ENCODE data around the gene RPUSD4. TPM values are rescaled to one million over a fixed set of nuclear protein-coding genes. Genes with fewer than 3 reads are reported as not detected.

RPUSD4 gene
- total RNA-seq, 1 donor from 2014 or later: 58.2 TPM

DNA sequence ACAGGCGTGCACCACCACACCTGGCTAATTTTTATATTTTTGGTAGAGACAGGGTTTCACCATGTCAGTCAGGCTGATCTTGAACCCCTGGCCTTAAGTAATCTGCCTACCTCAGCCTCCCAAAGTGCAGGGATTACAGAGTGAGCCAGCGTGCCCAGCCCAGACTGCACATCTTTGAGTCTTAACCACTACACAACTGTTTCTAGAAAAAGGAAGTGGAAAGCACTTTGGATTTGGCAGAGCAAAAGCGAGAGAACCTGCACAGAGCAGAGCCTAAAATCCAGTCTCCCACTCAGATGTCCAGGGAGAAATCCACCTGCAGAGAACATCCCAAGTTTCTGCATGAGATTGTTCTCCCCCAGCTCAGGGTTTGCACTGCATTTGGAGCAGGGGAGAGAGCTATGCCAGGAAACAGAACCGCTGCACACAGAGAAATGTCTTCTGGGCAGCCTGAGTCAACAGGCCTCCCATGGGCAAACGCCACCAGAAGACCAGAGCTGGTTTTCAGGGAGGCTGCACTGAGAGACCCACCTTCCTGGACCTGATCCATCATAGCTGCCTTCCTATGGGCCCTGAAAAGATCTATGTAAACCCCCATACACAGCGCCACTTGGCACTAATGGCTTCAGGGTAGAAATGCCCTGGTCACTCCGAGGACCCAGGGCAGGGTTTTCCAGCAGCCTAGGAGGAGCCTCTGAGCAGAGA lies 54.0 kb downstream of the RPUSD4 start:
- ChIA-PET POLR2A (no interaction called here), CTCF (no interaction called here)
- TF ChIP-seq, protein P1, sequence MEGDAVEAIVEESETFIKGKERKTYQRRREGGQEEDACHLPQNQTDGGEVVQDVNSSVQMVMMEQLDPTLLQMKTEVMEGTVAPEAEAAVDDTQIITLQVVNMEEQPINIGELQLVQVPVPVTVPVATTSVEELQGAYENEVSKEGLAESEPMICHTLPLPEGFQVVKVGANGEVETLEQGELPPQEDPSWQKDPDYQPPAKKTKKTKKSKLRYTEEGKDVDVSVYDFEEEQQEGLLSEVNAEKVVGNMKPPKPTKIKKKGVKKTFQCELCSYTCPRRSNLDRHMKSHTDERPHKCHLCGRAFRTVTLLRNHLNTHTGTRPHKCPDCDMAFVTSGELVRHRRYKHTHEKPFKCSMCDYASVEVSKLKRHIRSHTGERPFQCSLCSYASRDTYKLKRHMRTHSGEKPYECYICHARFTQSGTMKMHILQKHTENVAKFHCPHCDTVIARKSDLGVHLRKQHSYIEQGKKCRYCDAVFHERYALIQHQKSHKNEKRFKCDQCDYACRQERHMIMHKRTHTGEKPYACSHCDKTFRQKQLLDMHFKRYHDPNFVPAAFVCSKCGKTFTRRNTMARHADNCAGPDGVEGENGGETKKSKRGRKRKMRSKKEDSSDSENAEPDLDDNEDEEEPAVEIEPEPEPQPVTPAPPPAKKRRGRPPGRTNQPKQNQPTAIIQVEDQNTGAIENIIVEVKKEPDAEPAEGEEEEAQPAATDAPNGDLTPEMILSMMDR (IDR thresholded peaks at IDR 0.05): no peak
- Mint-ChIP-seq H3K4me1 (no peaks in the 10 kb centered on the region), H3K36me3 (ENCODE audit: low read depth) (no peaks in the 10 kb centered on the region), H3K27ac (no peak overlapping the region), H3K4me3 (no peak overlapping the region), H3K9me3 (peaks cover 1% of the 10 kb centered on the region), H3K27me3 (no peaks in the 10 kb centered on the region)
- intact Hi-C loops (cut with micrococcal nuclease): no loop called here
- ATAC-seq (ENCODE audit: low read depth) (no peak), DNase-seq (no peak)

DNA sequence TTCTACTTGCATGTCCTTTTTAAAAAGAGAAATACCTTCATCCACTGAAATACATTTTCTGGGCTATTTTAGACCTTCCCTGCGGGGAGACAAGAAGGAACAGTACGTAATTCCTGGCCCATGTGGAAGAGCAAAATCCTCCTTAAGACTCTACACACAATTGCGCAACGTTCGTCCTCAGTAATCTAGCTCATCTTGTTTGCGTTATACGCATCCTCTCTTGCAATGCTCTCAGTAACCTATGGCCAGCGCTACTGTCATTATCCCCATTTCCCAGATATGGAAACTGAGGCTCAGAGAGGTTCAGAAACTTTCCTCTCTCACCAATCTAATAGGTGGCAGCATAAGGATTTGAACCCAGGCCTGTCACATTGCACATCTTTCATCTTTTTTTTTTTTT lies 54.6 kb downstream of the RPUSD4 start:
- DNase-seq: no peak
- H3K27me3 Mint-ChIP-seq: peaks cover 2% of the 10 kb centered on the region
- H3K36me3 Mint-ChIP-seq (ENCODE audit: low read depth): no peaks in the 10 kb centered on the region
- no peak overlapping the region for H3K27ac Mint-ChIP-seq
- no peak overlapping the region for H3K4me3 Mint-ChIP-seq
- no peak for ATAC-seq (ENCODE audit: low read depth)
- H3K9me3 Mint-ChIP-seq: peaks cover 7% of the 10 kb centered on the region
- no peaks in the 10 kb centered on the region for H3K4me1 Mint-ChIP-seq
- ChIA-PET POLR2A (no interaction called here), CTCF (no interaction called here)
- TF ChIP-seq, protein P1 (IDR thresholded peaks at IDR 0.05): no peak
- intact Hi-C loops (cut with micrococcal nuclease): no loop called here

DNA sequence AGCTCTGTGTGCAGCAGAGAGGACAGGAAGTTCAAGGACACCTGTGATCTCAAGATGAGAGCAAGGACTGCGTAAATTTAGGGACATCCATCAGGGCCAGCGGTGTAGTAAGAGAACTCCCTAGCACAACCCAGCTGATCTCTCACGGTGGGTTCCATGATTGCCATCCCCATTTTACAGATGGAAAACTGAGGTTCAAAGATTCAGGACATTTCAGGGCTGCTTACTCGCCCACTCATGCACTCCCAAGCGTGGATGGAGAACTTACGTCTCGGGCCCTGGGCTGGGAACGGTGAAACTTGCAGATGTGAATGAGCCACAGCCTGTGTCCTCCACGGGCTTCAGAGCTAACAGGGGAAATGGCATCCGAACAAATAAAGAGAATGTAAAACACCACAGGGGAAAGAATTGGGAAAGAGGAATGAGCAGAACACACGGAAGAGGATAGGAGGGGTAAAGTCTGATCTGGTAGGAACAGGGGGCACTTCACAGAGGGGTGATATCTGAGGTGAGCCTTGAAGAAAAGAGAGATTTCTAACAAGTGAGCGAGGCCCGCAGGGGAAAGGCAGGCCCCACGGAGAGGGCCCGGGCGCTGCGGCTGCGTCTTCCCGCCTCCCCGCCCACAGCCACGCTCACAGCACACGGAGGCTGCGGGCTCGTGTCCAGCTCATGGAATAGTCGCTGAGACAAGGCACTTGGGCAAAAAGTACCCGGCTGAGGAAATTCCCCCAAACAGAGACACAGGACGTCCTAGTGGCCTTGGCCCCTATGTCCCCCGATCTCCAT lies 55.9 kb downstream of the RPUSD4 start:
- POLR2A ChIA-PET: no interaction called here
- intact Hi-C loops (cut with micrococcal nuclease): no loop called here
- ATAC-seq (ENCODE audit: low read depth): no peak

DNA sequence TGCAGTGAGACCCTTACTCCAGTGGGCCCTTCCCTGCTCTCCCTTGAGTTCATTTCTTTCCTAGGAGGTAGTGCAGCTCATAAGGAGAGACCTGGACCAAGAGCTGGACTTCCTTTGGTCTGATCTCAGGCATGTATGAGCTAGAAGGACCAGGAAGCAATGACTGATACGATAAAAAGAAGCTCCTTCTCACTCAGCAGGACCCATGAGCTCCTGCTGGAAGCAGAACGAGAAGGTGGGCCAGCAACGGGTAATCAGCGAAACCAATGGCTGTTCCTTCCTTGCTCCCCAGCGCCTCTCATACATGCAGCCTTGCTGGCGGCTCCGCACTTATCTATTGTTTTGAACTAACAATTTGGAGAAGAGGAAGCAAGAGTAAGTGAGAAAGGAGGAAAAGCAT lies 56.8 kb downstream of the RPUSD4 start:
- ATAC-seq (ENCODE audit: low read depth) (no peak), DNase-seq (no peak)
- no peak overlapping the region for H3K4me3 Mint-ChIP-seq
- no peak overlapping the region for H3K27ac Mint-ChIP-seq
- TF ChIP-seq, protein P1 (IDR thresholded peaks at IDR 0.05): no peak
- H3K27me3 Mint-ChIP-seq: peaks cover 12% of the 10 kb centered on the region
- H3K4me1 Mint-ChIP-seq: no peaks in the 10 kb centered on the region
- intact Hi-C loops (cut with micrococcal nuclease): no loop called here
- H3K9me3 Mint-ChIP-seq: peaks cover 13% of the 10 kb centered on the region
- no peaks in the 10 kb centered on the region for H3K36me3 Mint-ChIP-seq (ENCODE audit: low read depth)
- ChIA-PET POLR2A (no interaction called here), CTCF (no interaction called here)

More for the DNA sequence above, 55.9 kb downstream of the RPUSD4 start:
- CTCF ChIA-PET: no interaction called here
- Mint-ChIP-seq H3K36me3 (ENCODE audit: low read depth) (no peaks in the 10 kb centered on the region), H3K4me3 (no peak overlapping the region), H3K4me1 (no peaks in the 10 kb centered on the region), H3K27me3 (peaks cover 8% of the 10 kb centered on the region), H3K27ac (no peak overlapping the region), H3K9me3 (peaks cover 13% of the 10 kb centered on the region)
- TF ChIP-seq, protein P1 (IDR thresholded peaks at IDR 0.05): no peak
- no peak for DNase-seq

DNA sequence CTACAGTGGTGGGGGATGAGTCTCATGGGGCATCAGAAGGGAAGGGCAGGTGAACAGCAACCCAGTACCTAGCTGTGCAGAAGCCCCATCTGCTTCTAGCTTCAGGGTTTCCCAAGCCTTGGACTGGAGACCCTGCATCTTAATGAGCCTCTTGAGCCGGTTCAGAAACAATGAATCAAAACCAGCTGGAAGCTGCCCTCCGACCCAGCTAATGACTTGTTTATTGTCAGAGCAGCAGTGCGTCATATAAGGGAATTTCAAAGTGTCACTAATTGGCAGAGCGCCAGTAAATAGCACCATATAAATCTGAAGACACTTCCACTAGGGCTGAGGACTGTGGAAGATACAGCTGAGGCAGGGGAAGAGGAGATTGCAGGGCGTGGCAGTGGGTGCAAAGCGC lies 57.5 kb downstream of the RPUSD4 start:
- CTCF ChIA-PET: no interaction called here
- Mint-ChIP-seq H3K27ac (no peak overlapping the region), H3K9me3 (peaks cover 13% of the 10 kb centered on the region), H3K27me3 (peaks cover 19% of the 10 kb centered on the region), H3K36me3 (ENCODE audit: low read depth) (no peaks in the 10 kb centered on the region), H3K4me3 (no peak overlapping the region), H3K4me1 (no peaks in the 10 kb centered on the region)
- DNase-seq: no peak
- POLR2A ChIA-PET: no interaction called here
- intact Hi-C loops (cut with micrococcal nuclease): no loop called here
- TF ChIP-seq, protein P1 (IDR thresholded peaks at IDR 0.05): no peak
- no peak for ATAC-seq (ENCODE audit: low read depth)

Measured in activated B cell treated with CpG ODN at 0.5 μM for 24 hours (primary cell).